Activated CD8-positive, alpha-beta T cell treated with anti-CD3 and anti-CD28 coated beads for 36 hours (primary cell): Measurements from ENCODE around the gene CREB3L1. TPM values are rescaled to one million over a fixed set of nuclear protein-coding genes. Genes with fewer than 3 reads are reported as not detected.

Experiments
- ATAC-seq: fragments of 200-7000 bp; cut with Tn5 transposase; one replicate; pipeline ENCODE4 v1.10.0; 2021; ENCODE audit warnings: mild to moderate bottlenecking, moderate library complexity
- CTCF ChIA-PET: fragments of 350-600 bp; sonication (Branson Sonifier 250); formaldehyde crosslinking; loops from one replicate; lab custom pipeline; 2021; ENCODE audit warnings: antibody characterized with exemption; lab: Charles Lee
- POLR2A ChIA-PET: fragments of 350-600 bp; sonication (Branson Sonifier 250); formaldehyde crosslinking; loops from one replicate; lab custom pipeline; 2021; ENCODE audit warnings: antibody characterized with exemption; lab: Charles Lee
- DNase-seq: peaks from one replicate; pipeline ENCODE4 v3.0.0-alpha.2; 2020
- H3K27ac Mint-ChIP-seq: one replicate; pipeline ENCODE4 v1.8.0; 2021; ENCODE audit warnings: mild to moderate bottlenecking, mixed read lengths
- H3K27me3 Mint-ChIP-seq: one replicate; pipeline ENCODE4 v1.8.0; 2021; ENCODE audit warnings: mixed read lengths
- H3K36me3 Mint-ChIP-seq: one replicate; pipeline ENCODE4 v1.8.0; 2021; ENCODE audit warnings: low read depth, mixed read lengths
- H3K4me1 Mint-ChIP-seq: one replicate; pipeline ENCODE4 v1.8.0; 2021; ENCODE audit warnings: low read depth, mixed read lengths
- H3K4me3 Mint-ChIP-seq: one replicate; pipeline ENCODE4 v1.8.0; 2021; ENCODE audit warnings: mild to moderate bottlenecking, moderate library complexity, mixed read lengths
- H3K9me3 Mint-ChIP-seq: one replicate; pipeline ENCODE4 v1.8.0; 2021; ENCODE audit warnings: mixed read lengths
- intact Hi-C: fragments of 100-400 bp; cut with micrococcal nuclease; formaldehyde crosslinking; loops from one replicate; pipeline ENCODE4 v1.10.0; 2022
- total RNA-seq, 2 experiments: library from RNA; stranded (reverse); gene quantifications; one replicate each; pipeline ENCODE4 v1.2.3, GENCODE V29; 2021
- TF ChIP-seq, protein P1 (sequence below): fragments of 200-600 bp; IDR thresholded peaks from one replicate; pipeline ENCODE4 v1.8.0; 2022; ENCODE audit warnings: antibody characterized with exemption, mild to moderate bottlenecking

Gene CREB3L1
- total RNA-seq, 2 experiments from 2014 or later: not detected

DNA sequence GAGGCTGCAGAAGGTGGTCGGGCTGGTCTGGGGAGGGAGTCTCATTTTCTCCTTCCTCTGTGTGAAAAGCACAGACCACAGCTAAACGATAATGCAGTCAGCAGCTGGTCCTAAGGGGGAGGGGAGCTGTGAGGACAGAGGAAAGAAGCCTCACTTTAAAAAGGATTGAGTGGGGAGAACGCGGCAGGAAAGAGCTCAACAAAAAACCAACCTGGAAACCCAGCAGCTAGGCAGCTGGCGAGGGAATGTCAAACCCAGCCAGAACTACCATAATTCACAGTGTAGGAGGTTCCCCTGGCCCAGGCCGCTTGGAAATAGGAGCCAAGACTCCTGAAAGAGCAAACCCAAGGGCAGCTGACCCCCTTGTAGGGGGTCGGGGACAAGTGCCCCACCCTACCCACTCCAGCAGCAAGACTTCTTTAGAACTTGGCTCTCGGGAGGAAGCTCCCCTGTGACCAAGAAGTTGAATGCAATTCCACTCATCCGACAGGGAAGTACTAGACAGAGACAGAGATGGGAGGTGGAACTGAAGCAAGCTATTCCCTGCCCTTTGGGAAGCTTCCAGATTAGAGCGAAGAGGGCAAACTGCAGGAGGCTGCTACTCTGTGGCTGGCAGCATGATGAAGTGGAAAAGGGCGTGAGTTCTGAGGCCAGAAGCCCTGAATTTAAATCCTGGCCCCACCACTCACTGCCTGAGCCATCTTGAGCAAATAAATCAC is 53.3 kb downstream of the CREB3L1 start:
- Mint-ChIP-seq H3K27me3 (no peaks in the 10 kb centered on the region), H3K4me3 (peak overlapping the region; percentile 10), H3K36me3 (no peaks in the 10 kb centered on the region), H3K9me3 (no peaks in the 10 kb centered on the region), H3K4me1 (peaks cover 41% of the 10 kb centered on the region), H3K27ac (peak overlapping the region; percentile 41)
- ATAC-seq (no peak), DNase-seq (no peak)
- POLR2A ChIA-PET: interaction anchor here (1.1 to 4.3 kb wide), 5 partner anchors 12 to 88 kb away, joined by 3 to 24 read pairs (median 7); partner anchors contain the start of gene DGKZ
- CTCF ChIA-PET: interaction anchor here (0.7 to 6.1 kb wide), 16 partner anchors 8 to 91 kb away, joined by 3 to 71 read pairs (median 6); partner anchors contain the start of genes CREB3L1 and DGKZ
- TF ChIP-seq, protein P1, sequence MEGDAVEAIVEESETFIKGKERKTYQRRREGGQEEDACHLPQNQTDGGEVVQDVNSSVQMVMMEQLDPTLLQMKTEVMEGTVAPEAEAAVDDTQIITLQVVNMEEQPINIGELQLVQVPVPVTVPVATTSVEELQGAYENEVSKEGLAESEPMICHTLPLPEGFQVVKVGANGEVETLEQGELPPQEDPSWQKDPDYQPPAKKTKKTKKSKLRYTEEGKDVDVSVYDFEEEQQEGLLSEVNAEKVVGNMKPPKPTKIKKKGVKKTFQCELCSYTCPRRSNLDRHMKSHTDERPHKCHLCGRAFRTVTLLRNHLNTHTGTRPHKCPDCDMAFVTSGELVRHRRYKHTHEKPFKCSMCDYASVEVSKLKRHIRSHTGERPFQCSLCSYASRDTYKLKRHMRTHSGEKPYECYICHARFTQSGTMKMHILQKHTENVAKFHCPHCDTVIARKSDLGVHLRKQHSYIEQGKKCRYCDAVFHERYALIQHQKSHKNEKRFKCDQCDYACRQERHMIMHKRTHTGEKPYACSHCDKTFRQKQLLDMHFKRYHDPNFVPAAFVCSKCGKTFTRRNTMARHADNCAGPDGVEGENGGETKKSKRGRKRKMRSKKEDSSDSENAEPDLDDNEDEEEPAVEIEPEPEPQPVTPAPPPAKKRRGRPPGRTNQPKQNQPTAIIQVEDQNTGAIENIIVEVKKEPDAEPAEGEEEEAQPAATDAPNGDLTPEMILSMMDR: no peak
- intact Hi-C loops: no loop called here

DNA sequence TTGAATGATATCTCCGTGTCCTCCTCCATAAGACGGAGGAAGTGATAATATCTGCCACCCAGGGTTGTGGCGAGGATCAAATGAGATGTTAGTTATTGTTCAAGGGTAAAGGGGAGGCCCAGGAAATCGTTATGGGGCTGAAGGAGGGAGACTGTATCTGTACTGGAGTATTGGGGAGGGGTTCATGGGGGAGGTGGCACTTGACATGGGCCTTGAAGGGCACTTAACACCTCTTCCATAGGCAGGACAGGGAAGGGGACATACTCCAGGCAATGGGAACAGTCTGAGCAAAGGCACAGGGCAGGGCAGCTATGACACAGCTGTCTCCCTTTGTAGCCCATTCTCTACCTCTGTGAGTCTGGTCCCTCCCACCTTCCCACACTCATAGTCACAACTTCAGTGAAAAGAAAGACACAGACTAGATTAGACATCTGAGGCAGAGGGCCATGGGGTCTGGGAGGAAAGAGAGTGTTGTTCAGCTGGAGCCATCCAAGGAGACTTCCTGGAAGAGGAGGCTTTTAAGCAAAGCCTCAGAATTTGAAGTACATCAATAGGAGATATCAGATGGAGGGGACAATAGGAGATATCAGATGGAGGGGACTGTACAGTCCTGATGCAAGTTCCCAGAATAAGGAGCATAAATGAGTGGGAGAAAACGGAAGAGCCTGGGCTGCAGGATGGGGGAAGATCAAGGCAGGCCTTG is 54.0 kb downstream of the CREB3L1 start:
- peaks cover 41% of the 10 kb centered on the region for H3K4me1 Mint-ChIP-seq
- POLR2A ChIA-PET: interaction anchor here (0.7 to 4.3 kb wide), 5 partner anchors 9 to 88 kb away, joined by 3 to 24 read pairs (median 7); partner anchors contain the start of gene DGKZ

DNA sequence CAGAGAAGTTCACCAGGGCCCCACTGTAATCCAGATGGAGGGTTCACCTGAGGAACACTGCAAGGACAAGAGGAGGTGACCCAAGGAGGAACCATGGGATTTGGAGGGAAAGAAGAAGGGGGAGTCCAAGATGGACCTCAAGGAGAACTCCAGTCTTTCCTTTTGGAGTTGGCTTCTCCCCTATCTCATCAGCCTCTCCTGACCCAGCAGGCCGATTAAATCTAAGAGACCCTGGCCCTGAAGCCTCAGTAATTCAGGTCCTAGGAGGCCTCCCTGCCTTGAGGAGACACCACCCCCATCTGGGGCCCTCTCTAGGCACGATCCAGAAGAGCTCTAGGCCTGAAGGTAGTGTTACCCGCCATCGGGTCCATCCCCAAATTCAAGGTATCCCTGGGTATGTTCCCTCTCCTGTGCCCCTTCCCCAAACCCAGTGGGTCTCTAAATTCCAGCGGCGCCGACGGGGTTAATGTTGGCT is 54.7 kb downstream of the CREB3L1 start:
- Mint-ChIP-seq H3K36me3 (no peaks in the 10 kb centered on the region), H3K27me3 (no peaks in the 10 kb centered on the region), H3K4me1 (peaks cover 41% of the 10 kb centered on the region), H3K27ac (peak overlapping the region; percentile 50), H3K9me3 (no peaks in the 10 kb centered on the region), H3K4me3 (peak overlapping the region; percentile 43)
- intact Hi-C loops: no loop called here
- DNase-seq: no peak
- no peak for ATAC-seq
- ChIA-PET POLR2A (interaction anchor here (0.7 to 4.3 kb wide), 5 partner anchors 9 to 883 kb away, joined by 3 to 24 read pairs (median 3); partner anchors contain the start of gene DGKZ), CTCF (interaction anchor here (1.0 to 6.1 kb wide), 8 partner anchors 14 to 93 kb away, joined by 3 to 71 read pairs (median 8); partner anchors contain the start of gene DGKZ)
- TF ChIP-seq, protein P1: no peak

More for the DNA sequence above, 54.0 kb downstream of the CREB3L1 start:
- Mint-ChIP-seq H3K36me3 (no peaks in the 10 kb centered on the region), H3K9me3 (no peaks in the 10 kb centered on the region), H3K27ac (peak overlapping the region; percentile 50), H3K4me3 (peak overlapping the region; percentile 43), H3K27me3 (no peaks in the 10 kb centered on the region)
- DNase-seq: peak; percentile 65
- intact Hi-C loops: no loop called here
- TF ChIP-seq, protein P1: no peak
- CTCF ChIA-PET: interaction anchor here (0.9 to 6.1 kb wide), 17 partner anchors 8 to 92 kb away, joined by 3 to 71 read pairs (median 6); partner anchors contain the start of genes CREB3L1 and DGKZ
- ATAC-seq: peak; percentile 82

DNA sequence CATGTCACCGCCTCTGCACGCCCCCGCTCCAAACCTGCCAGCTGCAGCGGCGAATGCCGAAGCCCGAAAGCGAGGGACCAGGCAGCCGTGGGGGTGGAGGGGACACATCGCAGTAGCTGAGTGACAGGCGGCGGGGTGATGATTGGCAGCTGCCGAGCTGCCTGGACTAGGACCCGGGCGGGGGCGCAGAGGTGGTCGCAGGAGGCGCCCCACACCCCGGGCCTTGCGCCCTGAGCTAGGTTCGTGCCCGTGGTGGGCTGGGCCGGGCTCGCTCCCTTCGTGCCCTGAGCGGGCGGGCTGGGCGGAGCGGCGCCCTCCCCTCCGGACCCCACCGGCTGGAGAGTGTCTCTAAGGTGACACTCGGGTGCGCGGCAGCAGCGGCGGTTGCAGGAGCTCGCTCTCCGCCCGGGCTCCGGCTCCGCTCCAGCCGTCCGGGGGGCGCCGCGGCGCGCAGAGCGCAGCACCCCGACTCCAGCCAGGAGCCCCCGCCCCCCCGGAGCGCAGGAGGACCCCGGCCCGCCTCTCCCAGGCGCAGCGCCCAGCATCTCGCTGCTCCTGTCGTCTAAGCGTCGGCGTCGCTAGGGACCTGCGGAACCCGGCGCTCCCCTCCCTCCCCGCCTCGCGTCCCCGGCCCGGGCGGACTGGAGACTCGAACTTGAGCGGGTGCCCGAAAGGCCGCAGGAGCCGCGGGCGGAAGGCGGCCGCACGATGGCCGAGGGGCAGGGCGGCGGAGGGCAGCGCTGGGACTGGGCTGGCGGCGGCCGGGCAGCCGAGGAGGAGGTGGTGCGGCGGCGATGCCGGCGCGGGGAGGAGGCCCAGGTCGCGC is 55.3 kb downstream of the CREB3L1 start:
- peak; percentile 71 for DNase-seq
- ATAC-seq: peak; percentile 31
- H3K9me3 Mint-ChIP-seq: no peaks in the 10 kb centered on the region
- no peaks in the 10 kb centered on the region for H3K27me3 Mint-ChIP-seq
- H3K4me1 Mint-ChIP-seq: peaks cover 45% of the 10 kb centered on the region
- CTCF ChIA-PET: interaction anchor here (0.8 to 6.1 kb wide), 10 partner anchors 13 to 94 kb away, joined by 3 to 71 read pairs (median 7); partner anchors contain the start of gene DGKZ
- intact Hi-C loops: no loop called here
- peak overlapping the region; percentile 16 for H3K27ac Mint-ChIP-seq
- TF ChIP-seq, protein P1: no peak
- POLR2A ChIA-PET: interaction anchor here (0.7 to 4.3 kb wide), 7 partner anchors 8 to 883 kb away, joined by 3 to 24 read pairs (median 3); partner anchors contain the start of gene DGKZ
- H3K36me3 Mint-ChIP-seq: no peaks in the 10 kb centered on the region
- H3K4me3 Mint-ChIP-seq: peak overlapping the region; percentile 67
